Nephron (organoid): Measurements from ENCODE around the gene IZUMO2.

Source experiments
- H3K27ac Mint-ChIP-seq, 3 experiments: 2 replicates each; pipeline ENCODE4 v1.8.0; 2020; ENCODE audit warnings: mixed read lengths in 3 of 3, mild to moderate bottlenecking in 2 of 3, moderate library complexity in 1 of 3
- H3K27me3 Mint-ChIP-seq: 2 replicates; pipeline ENCODE4 v1.8.0; 2021; ENCODE audit warnings: low read depth, mild to moderate bottlenecking, moderate library complexity, mixed read lengths
- H3K36me3 Mint-ChIP-seq: 2 replicates; pipeline ENCODE4 v1.8.0; 2020; ENCODE audit warnings: low read depth, mixed read lengths
- H3K4me1 Mint-ChIP-seq: 2 replicates; pipeline ENCODE4 v1.8.0; 2020; ENCODE audit warnings: mixed read lengths
- H3K4me3 Mint-ChIP-seq, 3 experiments: 2 replicates each; pipeline ENCODE4 v1.8.0; 2020; ENCODE audit warnings: mild to moderate bottlenecking in 3 of 3, mixed read lengths in 3 of 3, moderate library complexity in 2 of 3
- H3K9me3 Mint-ChIP-seq: 2 replicates; pipeline ENCODE4 v1.8.0; 2020; ENCODE audit warnings: mixed read lengths
- CTCF ChIP-seq, 3 experiments: fragments of 200-600 bp; sonication (generic); IDR thresholded peaks; one replicate each; pipeline ENCODE4 v1.5.0; 2021; ENCODE audit warnings: antibody characterized with exemption in 3 of 3; ENCODE audit not compliant: unreplicated experiment in 3 of 3

IZUMO2 gene

GRCh38 chr19:50192463-50193211 is 29.6 kb upstream of the IZUMO2 start:
- Mint-ChIP-seq H3K4me1 (peaks cover 17% of the 10 kb centered on the region), H3K27me3 (peaks cover 58% of the 10 kb centered on the region), H3K4me3 (no peak overlapping the region), H3K27ac (no peak overlapping the region), H3K36me3 (no peaks in the 10 kb centered on the region), H3K9me3 (no peaks in the 10 kb centered on the region)
- no peak for TF ChIP-seq CTCF (IDR thresholded peaks at IDR 0.05; ENCODE audit: unreplicated experiment in 3 of 3)

- no peak overlapping the region for H3K4me3 Mint-ChIP-seq
Observed at GRCh38 chr19:50191216-50191615, 28.1 kb upstream of the IZUMO2 start.

GRCh38 chr19:50190439-50190891 is 27.4 kb upstream of the IZUMO2 start:
- no peak overlapping the region for H3K4me3 Mint-ChIP-seq
- peaks cover 17% of the 10 kb centered on the region for H3K4me1 Mint-ChIP-seq
- no peak for TF ChIP-seq CTCF (IDR thresholded peaks at IDR 0.05; ENCODE audit: unreplicated experiment in 3 of 3)
- peaks cover 38% of the 10 kb centered on the region for H3K27me3 Mint-ChIP-seq
- no peaks in the 10 kb centered on the region for H3K9me3 Mint-ChIP-seq
- H3K27ac Mint-ChIP-seq: no peak overlapping the region
- no peaks in the 10 kb centered on the region for H3K36me3 Mint-ChIP-seq

More at GRCh38 chr19:50191216-50191615, 28.1 kb upstream of the IZUMO2 start:
- no peak for TF ChIP-seq CTCF (IDR thresholded peaks at IDR 0.05; ENCODE audit: unreplicated experiment in 3 of 3)
- Mint-ChIP-seq H3K9me3 (no peaks in the 10 kb centered on the region), H3K36me3 (no peaks in the 10 kb centered on the region), H3K4me1 (peaks cover 17% of the 10 kb centered on the region), H3K27ac (peak overlapping the region in 1 of 3 experiments; percentile 33), H3K27me3 (peaks cover 46% of the 10 kb centered on the region)

GRCh38 chr19:50189331-50189730 is 26.2 kb upstream of the IZUMO2 start:
- H3K4me3 Mint-ChIP-seq: no peak overlapping the region
- no peaks in the 10 kb centered on the region for H3K36me3 Mint-ChIP-seq
- H3K27me3 Mint-ChIP-seq: peaks cover 33% of the 10 kb centered on the region
- peaks cover 17% of the 10 kb centered on the region for H3K4me1 Mint-ChIP-seq
- no peaks in the 10 kb centered on the region for H3K9me3 Mint-ChIP-seq
- no peak overlapping the region for H3K27ac Mint-ChIP-seq
- TF ChIP-seq CTCF (IDR thresholded peaks at IDR 0.05; ENCODE audit: unreplicated experiment in 3 of 3): no peak

- peaks cover 30% of the 10 kb centered on the region for H3K27me3 Mint-ChIP-seq
- no peaks in the 10 kb centered on the region for H3K9me3 Mint-ChIP-seq
- H3K4me1 Mint-ChIP-seq: peaks cover 17% of the 10 kb centered on the region
- H3K36me3 Mint-ChIP-seq: no peaks in the 10 kb centered on the region
- no peak overlapping the region for H3K4me3 Mint-ChIP-seq
- no peak for TF ChIP-seq CTCF (IDR thresholded peaks at IDR 0.05; ENCODE audit: unreplicated experiment in 3 of 3)
- no peak overlapping the region for H3K27ac Mint-ChIP-seq
Observed at GRCh38 chr19:50187937-50188336, 24.9 kb upstream of the IZUMO2 start.

- H3K4me3 Mint-ChIP-seq: no peak overlapping the region
- H3K36me3 Mint-ChIP-seq: no peaks in the 10 kb centered on the region
- peaks cover 3% of the 10 kb centered on the region for H3K4me1 Mint-ChIP-seq
- no peak overlapping the region for H3K27ac Mint-ChIP-seq
- TF ChIP-seq CTCF (IDR thresholded peaks at IDR 0.05; ENCODE audit: unreplicated experiment in 3 of 3): no peak
- no peaks in the 10 kb centered on the region for H3K9me3 Mint-ChIP-seq
- peaks cover 12% of the 10 kb centered on the region for H3K27me3 Mint-ChIP-seq
Observed at GRCh38 chr19:50184196-50184595, 21.1 kb upstream of the IZUMO2 start.
